K562 (cell line): ENCODE measurements around the gene RNH1. TPM values are rescaled to one million over a fixed set of nuclear protein-coding genes. Genes with fewer than 3 reads are reported as not detected.
A peak's percentile ranks its signal among the peaks of the same experiment; 100 is the strongest.

Experiments
- BACH1 ChIP-seq: fragments of 200-800 bp; sonication (Bioruptor generic); IDR thresholded peaks from 2 replicates; pipeline ENCODE4 v1.6.1; 2016; ENCODE audit warnings: missing genetic modification characterization, missing compliant biosample characterization
- BMI1 ChIP-seq: fragments of 150-350 bp; IDR thresholded peaks from 2 replicates; pipeline ENCODE4 v1.6.1; 2014; ENCODE audit warnings: low read length
- BRF1 ChIP-seq: IDR thresholded peaks from 3 replicates; pipeline ENCODE4 v1.6.1; 2011; ENCODE audit warnings: borderline replicate concordance, mild to moderate bottlenecking; ENCODE audit not compliant: insufficient read length; ENCODE audit errors: extremely low read depth
- E4F1 ChIP-seq: fragments of 250-450 bp; sonication (Bioruptor Pico); IDR thresholded peaks from 2 replicates; pipeline ENCODE4 v1.5.0; 2021; ENCODE audit warnings: mild to moderate bottlenecking, borderline replicate concordance
- HMGXB4 ChIP-seq: sonication (generic); formaldehyde crosslinking; IDR thresholded peaks from 2 replicates; pipeline ENCODE4 v1.8.1; 2023; ENCODE audit warnings: mild to moderate bottlenecking, missing genetic modification reagents
- JUN ChIP-seq, 2 experiments: sonication (generic) in 1 of 2; formaldehyde crosslinking in 1 of 2; IDR thresholded peaks; 2 replicates each; pipeline versions ENCODE4 v1.6.1 to v1.8.0; 2012 to 2022; ENCODE audit warnings: borderline replicate concordance in 2 of 2, mild to moderate bottlenecking in 2 of 2, improper control_type of control experiment in 1 of 2, low read depth in 1 of 2, low read length in 1 of 2, missing genetic modification reagents in 1 of 2
- KAT8 ChIP-seq: fragments of 450-650 bp; IDR thresholded peaks from 2 replicates; pipeline ENCODE4 v1.6.1; 2016; ENCODE audit warnings: low read depth, mild to moderate bottlenecking
- KLF16 ChIP-seq: IDR thresholded peaks from 2 replicates; pipeline ENCODE4 v1.6.1; 2016; ENCODE audit warnings: antibody characterized with exemption
- MXD1 ChIP-seq: fragments of 250-450 bp; sonication (Bioruptor Pico); IDR thresholded peaks from 2 replicates; pipeline ENCODE4 v1.8.0; 2021; ENCODE audit warnings: borderline replicate concordance, mild to moderate bottlenecking, moderate library complexity; ENCODE audit not compliant: poor library complexity, severe bottlenecking
- NCOA1 ChIP-seq: fragments of 450-650 bp; IDR thresholded peaks from 2 replicates; pipeline ENCODE4 v1.6.1; 2016; ENCODE audit warnings: low read depth
- NR3C1 ChIP-seq: sonication (generic); formaldehyde crosslinking; IDR thresholded peaks from 2 replicates; pipeline ENCODE4 v1.8.1; 2022; ENCODE audit warnings: missing genetic modification reagents
- POLR2H ChIP-seq: IDR thresholded peaks from 2 replicates; pipeline ENCODE4 v1.6.1; 2016; ENCODE audit warnings: missing genetic modification characterization, low read depth, mild to moderate bottlenecking, control low read depth, missing compliant biosample characterization, moderate library complexity
- RHOXF2B ChIP-seq: fragments of 250-450 bp; sonication (Bioruptor Pico); conservative IDR thresholded peaks from 2 replicates; pipeline ENCODE4 v1.5.1; 2021
- SETDB1 ChIP-seq: IDR thresholded peaks from one replicate; pipeline ENCODE4 v1.6.1; 2012; ENCODE audit warnings: low read length, control low read depth, inconsistent platforms
- SMC3 ChIP-seq: conservative IDR thresholded peaks from 2 replicates; pipeline ENCODE4 v1.6.1; 2011; ENCODE audit warnings: low read depth, low read length, improper control_type of control experiment; ENCODE audit not compliant: insufficient read depth
- STAT5B ChIP-seq: fragments of 250-450 bp; sonication (Bioruptor Pico); IDR thresholded peaks from 2 replicates; pipeline ENCODE4 v1.8.0; 2021; ENCODE audit warnings: mild to moderate bottlenecking, inconsistent platforms
- WHSC1 ChIP-seq: IDR thresholded peaks from one replicate; pipeline ENCODE4 v1.6.1; 2012; ENCODE audit warnings: low read length, control low read depth, inconsistent platforms
- XRCC3 ChIP-seq: fragments of 450-650 bp; IDR thresholded peaks from 2 replicates; pipeline ENCODE4 v1.6.1; 2017; ENCODE audit warnings: mild to moderate bottlenecking, moderate library complexity
- YBX1 ChIP-seq: fragments of 450-650 bp; IDR thresholded peaks from 2 replicates; pipeline ENCODE4 v1.7.1; 2016; ENCODE audit warnings: mild to moderate bottlenecking
- ZKSCAN1 ChIP-seq: fragments of 150-350 bp; IDR thresholded peaks from 2 replicates; pipeline ENCODE4 v1.6.1; 2016; ENCODE audit warnings: low read depth, low read length
- ZNF140 ChIP-seq: fragments of 250-450 bp; sonication (Bioruptor Pico); IDR thresholded peaks from 2 replicates; pipeline ENCODE4 v1.8.0; 2021; ENCODE audit warnings: moderate library complexity, mild to moderate bottlenecking, inconsistent platforms
- ZNF174 ChIP-seq: fragments of 250-450 bp; sonication (Bioruptor Pico); IDR thresholded peaks from 2 replicates; pipeline ENCODE4 v1.4.0; 2020; ENCODE audit warnings: mild to moderate bottlenecking
- ZNF398 ChIP-seq: fragments of 250-450 bp; sonication (Bioruptor Pico); IDR thresholded peaks from 2 replicates; pipeline ENCODE4 v1.8.0; 2021; ENCODE audit warnings: moderate library complexity, mild to moderate bottlenecking, inconsistent platforms
- ZNF644 ChIP-seq: fragments of 200-800 bp; sonication (Bioruptor generic); IDR thresholded peaks from 2 replicates; pipeline ENCODE4 v1.6.1; 2016; ENCODE audit warnings: low read depth, missing genetic modification characterization, missing compliant biosample characterization
- polyA plus RNA-seq, 8 experiments: library from polyadenylated mRNA; depleted of rRNA in 4 of 8; stranded (reverse) in 5 of 8; unstranded in 3 of 8; fragments of >200 nt; fragmentation: Nextera tagmentation in 2 of 8; fragmentation: Illumina TruSeq in 1 of 8; extraction: Ambion mirVana in 2 of 8; extraction: Trizol in 1 of 8; gene quantifications; 2 replicates each; pipeline versions ENCODE4 v1.2.1 to v1.2.3, GENCODE V29; 2011 to 2014; ENCODE audit warnings: inconsistent platforms in 1 of 8, missing spikeins in 1 of 8
- total RNA-seq, 7 experiments: library from RNA; depleted of rRNA in 6 of 7; stranded (reverse); fragments of >200 nt in 6 of 7; fragmentation: Illumina TruSeq in 2 of 7; extraction: Trizol in 2 of 7; gene quantifications; 2 replicates each; pipeline versions ENCODE4 v1.2.1 to v1.2.3, GENCODE V29; 2011 to 2021; ENCODE audit warnings: low replicate concordance in 1 of 7

Gene RNH1
- total and polyA plus RNA-seq, 9 of the 15 experiments (the other 6 are each of a cell fraction or from before 2014, with no cell fraction given), result 2.5 to 160 (median 44.3) TPM

GRCh38 chr11:450809-451451, 56.1 kb downstream of the RNH1 start (continued):
- no peak for TF ChIP-seq SMC3
- no peak for TF ChIP-seq E4F1 (CRISPR knock-in tag)
- no peak for TF ChIP-seq NR3C1 (CRISPR knock-in tag)
- TF ChIP-seq MXD1 (CRISPR knock-in tag), result peak; percentile 11
- TF ChIP-seq NCOA1, result no peak
- no peak for TF ChIP-seq BRF1
- TF ChIP-seq RHOXF2B (CRISPR knock-in tag), result no peak
- TF ChIP-seq ZNF140 (CRISPR knock-in tag), result no peak
- no peak for TF ChIP-seq BMI1
- no peak for TF ChIP-seq STAT5B (CRISPR knock-in tag)
- TF ChIP-seq YBX1, result no peak
- no peak for TF ChIP-seq ZNF644 (tag)
- no peak for TF ChIP-seq POLR2H
- peak; percentile 20; the same call in 1 of the 2 replicates for TF ChIP-seq JUN (IDR thresholded peaks at IDR 0.05; ENCODE audit: borderline replicate concordance, low read depth, low read length)
- peak; percentile 66 for TF ChIP-seq JUN (CRISPR knock-in tag; IDR thresholded peaks at IDR 0.05; ENCODE audit: borderline replicate concordance)
- no peak for TF ChIP-seq ZKSCAN1
- no peak for TF ChIP-seq KLF16
- TF ChIP-seq ZNF398, result no peak
- TF ChIP-seq WHSC1, result no peak
- no peak for TF ChIP-seq XRCC3
- TF ChIP-seq HMGXB4 (CRISPR knock-in tag), result no peak
- no peak for TF ChIP-seq KAT8
- no peak for TF ChIP-seq BACH1 (tag)
- no peak for TF ChIP-seq ZNF174 (CRISPR knock-in tag)
- no peak for TF ChIP-seq SETDB1
